Skeletal muscle tissue (tissue), 4 donors: ENCODE results near the gene COL19A1. TPM values are rescaled to one million over a fixed set of nuclear protein-coding genes. Genes with fewer than 3 reads are reported as not detected.
A peak's percentile ranks its signal among the peaks of the same experiment; 100 is the strongest.
"Not testable (repeated sequence)": the region's sequence is repeated elsewhere in the genome, so short reads cannot be mapped to it uniquely, and the experiment has no call there.

Experiments
- H3K27ac ChIP-seq: one replicate; pipeline ENCODE4 v1.7.0; 2013; ENCODE audit warnings: mild to moderate bottlenecking, low read depth, low read length, inconsistent platforms
- H3K27me3 ChIP-seq, 3 donors: one replicate each; pipeline ENCODE4 v1.7.0; 2013; ENCODE audit warnings: low read length in 3 of 3; ENCODE audit not compliant: control insufficient read depth in 3 of 3, insufficient read depth in 3 of 3
- H3K36me3 ChIP-seq, 3 donors: one replicate each; pipeline ENCODE4 v1.7.0; 2013; ENCODE audit warnings: low read length in 3 of 3; ENCODE audit not compliant: control insufficient read depth in 3 of 3, insufficient read depth in 3 of 3
- H3K4me1 ChIP-seq, 3 donors: one replicate each; pipeline ENCODE4 v1.7.0; 2013; ENCODE audit warnings: low read length in 3 of 3, mild to moderate bottlenecking in 3 of 3; ENCODE audit not compliant: control insufficient read depth in 3 of 3, insufficient read depth in 3 of 3
- H3K4me3 ChIP-seq, 3 donors: one replicate each; pipeline ENCODE4 v1.7.0; 2013; ENCODE audit warnings: low read length in 3 of 3
- H3K9ac ChIP-seq, 3 donors: one replicate each; pipeline ENCODE4 v1.7.0; 2013; ENCODE audit warnings: low read length in 3 of 3, mild to moderate bottlenecking in 3 of 3, moderate library complexity in 2 of 3, low read depth in 1 of 3
- H3K9me3 ChIP-seq, 3 donors: one replicate each; pipeline ENCODE4 v1.7.0; 2013; ENCODE audit warnings: low read length in 3 of 3; ENCODE audit not compliant: control insufficient read depth in 3 of 3
- total RNA-seq: library from RNA; depleted of rRNA; stranded (reverse); fragments of >200 nt; gene quantifications from one replicate; pipeline ENCODE4 v1.2.3, GENCODE V29; 2014
- donor health status: Osteomylitis.

The COL19A1 gene
- total RNA-seq, 1 donor from 2014 or later = 10.4 TPM

GRCh38 chr6:69893266-69893665 is 26.9 kb downstream of the COL19A1 start:
- H3K27ac ChIP-seq, H3K27me3 ChIP-seq, H3K4me1 ChIP-seq, H3K9ac ChIP-seq, H3K4me3 ChIP-seq, H3K36me3 ChIP-seq, H3K9me3 ChIP-seq: not testable (repeated sequence)

DNA sequence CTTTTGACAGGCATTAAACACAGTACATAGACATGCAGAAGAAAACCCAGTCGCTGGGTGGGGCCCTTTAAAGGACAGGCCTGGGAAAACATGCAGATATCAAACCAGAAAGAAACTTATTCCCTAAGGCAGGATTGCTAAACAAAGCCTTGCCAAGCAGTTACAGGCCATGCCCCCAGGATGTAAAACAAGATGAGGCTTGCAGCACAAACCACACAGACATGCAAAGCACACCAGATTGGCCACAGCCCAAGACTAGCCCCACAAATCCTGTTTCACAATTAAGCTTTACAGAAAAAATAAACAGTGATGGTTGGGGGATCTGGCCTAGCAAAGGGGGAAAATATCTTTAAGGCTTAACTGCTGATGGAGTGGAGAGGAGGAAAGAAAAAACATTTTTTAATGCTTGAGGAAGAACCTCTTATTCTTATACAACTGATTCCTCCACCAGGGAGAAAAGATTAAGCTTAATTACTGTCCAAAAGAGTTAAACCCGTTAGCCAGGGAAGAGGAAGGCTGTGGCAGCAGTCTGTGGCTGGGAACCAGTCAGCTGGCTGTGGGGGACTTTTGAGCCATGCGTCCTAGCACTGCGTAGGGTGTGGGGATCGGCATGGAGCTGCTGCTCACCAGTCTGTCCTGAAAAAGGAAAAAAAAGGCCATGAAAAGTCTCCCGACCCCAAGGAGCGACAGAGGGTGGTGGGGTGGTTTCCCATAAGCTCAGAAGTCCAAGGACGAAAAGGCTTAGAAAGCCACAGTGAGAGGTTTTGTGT is 28.4 kb downstream of the COL19A1 start:
- no peaks in the 10 kb centered on the region for H3K9me3 ChIP-seq
- no peak overlapping the region for H3K27ac ChIP-seq
- no peaks in the 10 kb centered on the region for H3K4me1 ChIP-seq
- no peak overlapping the region for H3K9ac ChIP-seq
- H3K27me3 ChIP-seq = no peaks in the 10 kb centered on the region
- H3K36me3 ChIP-seq = no peaks in the 10 kb centered on the region
- H3K4me3 ChIP-seq = no peak overlapping the region

DNA sequence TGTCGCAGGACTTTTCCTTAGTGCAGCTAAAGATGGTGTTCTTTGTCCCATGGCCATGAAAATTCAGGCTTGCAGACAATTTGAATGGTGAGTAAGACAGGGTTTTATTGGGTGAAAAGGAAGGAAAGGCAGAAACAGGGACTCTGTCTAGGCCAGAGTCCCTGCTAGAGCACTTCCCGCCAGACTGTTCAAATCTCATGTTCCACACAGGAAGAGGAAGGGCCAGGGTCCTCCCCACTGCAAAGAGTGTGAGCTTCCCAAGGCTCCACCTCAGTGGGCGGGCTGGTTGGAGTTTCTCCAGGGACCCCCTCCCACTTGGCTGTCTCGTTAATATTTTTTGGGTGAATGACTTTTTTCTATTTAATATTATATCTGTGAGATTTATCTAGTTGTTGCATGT is 29.0 kb downstream of the COL19A1 start:
- Histone ChIP-seq H3K9ac (no peak overlapping the region), H3K4me1 (no peaks in the 10 kb centered on the region), H3K27me3 (no peaks in the 10 kb centered on the region), H3K4me3 (no peak overlapping the region), H3K9me3 (no peaks in the 10 kb centered on the region), H3K36me3 (no peaks in the 10 kb centered on the region), H3K27ac (no peak overlapping the region)

- Histone ChIP-seq H3K9me3 (no peaks in the 10 kb centered on the region), H3K27me3 (no peaks in the 10 kb centered on the region), H3K27ac (no peak overlapping the region), H3K36me3 (no peaks in the 10 kb centered on the region), H3K4me1 (peaks cover 0 to 5% (median 0%) of the 10 kb centered on the region in 3 donors), H3K4me3 (no peak overlapping the region), H3K9ac (no peak overlapping the region)
Measured at GRCh38 chr6:69900869-69901268, 34.5 kb downstream of the COL19A1 start.

DNA sequence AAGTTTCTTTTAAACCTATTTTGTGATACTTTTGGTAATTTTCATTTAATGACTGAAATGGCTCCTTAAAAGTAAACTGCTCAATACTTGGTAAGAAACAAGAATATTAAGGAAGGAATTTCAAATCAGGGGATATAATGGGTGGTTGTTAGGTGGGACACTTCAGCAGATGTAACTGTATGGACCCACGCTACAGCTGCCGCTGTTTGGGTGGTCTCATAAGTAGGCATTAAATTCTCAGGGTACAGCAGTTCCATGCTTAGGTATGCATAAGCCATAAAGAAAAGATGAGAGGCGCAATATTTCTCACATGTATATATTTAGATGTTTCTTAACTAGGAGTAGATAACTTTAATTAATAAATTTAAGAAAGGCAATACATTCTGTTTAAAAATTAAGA is 35.0 kb downstream of the COL19A1 start:
- Histone ChIP-seq H3K9ac (no peak overlapping the region), H3K9me3 (no peaks in the 10 kb centered on the region), H3K4me3 (no peak overlapping the region), H3K27me3 (no peaks in the 10 kb centered on the region), H3K27ac (no peak overlapping the region), H3K4me1 (peaks cover 0 to 5% (median 0%) of the 10 kb centered on the region in 3 donors), H3K36me3 (no peaks in the 10 kb centered on the region)

- Histone ChIP-seq H3K9ac (no peak overlapping the region), H3K27me3 (no peaks in the 10 kb centered on the region), H3K27ac (no peak overlapping the region), H3K9me3 (no peaks in the 10 kb centered on the region), H3K4me3 (no peak overlapping the region), H3K4me1 (no peaks in the 10 kb centered on the region), H3K36me3 (no peaks in the 10 kb centered on the region)
Measured at GRCh38 chr6:69907981-69908498, 41.7 kb downstream of the COL19A1 start.

DNA sequence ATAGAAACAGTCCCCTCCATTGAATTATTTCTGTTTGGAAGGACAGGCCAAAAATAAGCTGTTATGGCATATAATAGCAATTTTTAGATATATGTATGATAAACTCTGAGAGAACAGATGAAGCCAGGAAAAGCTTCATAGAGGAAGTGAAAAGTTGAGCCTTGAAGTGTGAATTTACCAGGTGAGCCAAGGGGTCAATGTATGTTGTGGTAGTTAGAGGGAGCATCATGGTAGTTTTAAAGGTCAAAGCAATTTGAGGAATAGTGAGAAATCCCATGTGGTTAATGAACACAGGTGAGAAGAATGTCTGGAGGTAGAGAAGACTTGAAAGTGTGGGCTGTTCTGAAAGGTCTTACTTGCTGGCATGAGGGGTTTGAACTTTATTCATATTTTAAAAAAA is 47.0 kb downstream of the COL19A1 start:
- H3K36me3 ChIP-seq = no peaks in the 10 kb centered on the region

GRCh38 chr6:69914015-69914485 is 47.7 kb downstream of the COL19A1 start:
- no peaks in the 10 kb centered on the region for H3K27me3 ChIP-seq
- H3K36me3 ChIP-seq = no peaks in the 10 kb centered on the region
- H3K9me3 ChIP-seq = no peaks in the 10 kb centered on the region
- peaks cover 5 to 12% (median 6%) of the 10 kb centered on the region in 3 donors for H3K4me1 ChIP-seq
- H3K9ac ChIP-seq = no peak overlapping the region
- H3K4me3 ChIP-seq = no peak overlapping the region
- H3K27ac ChIP-seq = peak overlapping the region; percentile 43

More for the DNA sequence above, 47.0 kb downstream of the COL19A1 start:
- Histone ChIP-seq H3K4me3 (no peak overlapping the region), H3K4me1 (peaks cover 5 to 12% (median 6%) of the 10 kb centered on the region in 3 donors), H3K27me3 (no peaks in the 10 kb centered on the region), H3K9me3 (no peaks in the 10 kb centered on the region), H3K9ac (no peak overlapping the region), H3K27ac (peak overlapping the region; percentile 43)

DNA sequence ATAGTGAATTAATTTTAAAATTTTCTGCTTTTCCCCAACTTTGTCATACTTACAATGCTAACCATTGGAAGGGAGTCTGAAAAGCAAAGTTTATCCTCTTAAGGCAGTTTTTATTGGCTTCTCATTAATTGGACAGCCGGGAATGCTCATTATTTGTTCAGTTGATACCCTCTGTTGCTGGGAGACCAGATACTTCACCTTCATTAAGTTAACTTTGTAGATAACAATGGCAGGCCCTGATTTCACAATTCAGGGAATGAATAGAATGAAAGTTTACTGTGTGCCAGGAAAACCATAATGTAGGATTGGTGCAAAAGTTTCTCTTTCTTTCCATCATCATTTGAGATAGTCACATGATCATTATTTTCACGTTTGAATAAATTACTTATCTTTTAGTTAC is 49.0 kb downstream of the COL19A1 start:
- Histone ChIP-seq H3K4me3 (no peak overlapping the region), H3K27ac (no peak overlapping the region), H3K4me1 (peaks cover 5 to 12% (median 6%) of the 10 kb centered on the region in 3 donors), H3K36me3 (no peaks in the 10 kb centered on the region), H3K9me3 (no peaks in the 10 kb centered on the region), H3K9ac (no peak overlapping the region), H3K27me3 (no peaks in the 10 kb centered on the region)

GRCh38 chr6:69917834-69918233 is 51.5 kb downstream of the COL19A1 start:
- H3K4me3 ChIP-seq = no peak overlapping the region
- H3K27me3 ChIP-seq = no peaks in the 10 kb centered on the region
- no peak overlapping the region for H3K9ac ChIP-seq
- no peaks in the 10 kb centered on the region for H3K36me3 ChIP-seq
- H3K9me3 ChIP-seq = no peaks in the 10 kb centered on the region
- no peak overlapping the region for H3K27ac ChIP-seq
- H3K4me1 ChIP-seq = peaks cover 5 to 12% (median 6%) of the 10 kb centered on the region in 3 donors
